ENCODE results near the gene HOXD9.
A peak's percentile ranks its signal among the peaks of the same experiment; 100 is the strongest.

Gene HOXD9

GRCh38 chr2:176122683-176123410 lies at the start of gene HOXD9:
Gene HOXD9, plus strand, starts transcription at chr2:176122719. Its CDS starts 50 bp downstream, at chr2:176122769.
- peak in 2 of 6 experiments; percentile 10 to 34 for DNase-seq

- no peak for DNase-seq
Measured at GRCh38 chr2:176072951-176073904, 49.3 kb upstream of the HOXD9 start.

- DNase-seq = no peak
Measured at GRCh38 chr2:176074919-176075425, 47.5 kb upstream of the HOXD9 start.

GRCh38 chr2:176075481-176075880 lies 47.0 kb upstream of the HOXD9 start:
- DNase-seq = no peak

GRCh38 chr2:176076063-176076462 lies 46.5 kb upstream of the HOXD9 start:
- no peak for DNase-seq

- no peak for DNase-seq
Measured at GRCh38 chr2:176076796-176077195, 45.7 kb upstream of the HOXD9 start.

GRCh38 chr2:176078541-176079284 lies 43.8 kb upstream of the HOXD9 start:
- no peak for DNase-seq

GRCh38 chr2:176079285-176079830 lies 43.2 kb upstream of the HOXD9 start:
- no peak for DNase-seq

- no peak for DNase-seq
Measured at GRCh38 chr2:176079831-176080539, 42.5 kb upstream of the HOXD9 start.

- DNase-seq = peak in 1 of 6 experiments; percentile 31
Measured at GRCh38 chr2:176080540-176081375, 41.8 kb upstream of the HOXD9 start.

- DNase-seq = no peak
Measured at GRCh38 chr2:176081376-176081836, 41.1 kb upstream of the HOXD9 start.

- DNase-seq = peak in 1 of 6 experiments; percentile 24
Measured at GRCh38 chr2:176081837-176082524, 40.5 kb upstream of the HOXD9 start.

- no peak for DNase-seq
Measured at GRCh38 chr2:176082525-176082823, 40.0 kb upstream of the HOXD9 start.

GRCh38 chr2:176082824-176083751 lies 39.4 kb upstream of the HOXD9 start:
- DNase-seq = peak in 1 of 6 experiments; percentile 36

- DNase-seq = no peak
Measured at GRCh38 chr2:176083796-176084261, 38.7 kb upstream of the HOXD9 start, which contains the start of gene EVX2. Gene EVX2, minus strand, starts transcription at chr2:176083962. Its CDS starts 186 bp downstream, at chr2:176083776.

- DNase-seq = no peak
Measured at GRCh38 chr2:176084611-176085119, 37.9 kb upstream of the HOXD9 start.

- peak in 1 of 6 experiments; percentile 34 for DNase-seq
Measured at GRCh38 chr2:176085120-176085788, 37.3 kb upstream of the HOXD9 start.
